HT1080 (cell line): ENCODE measurements around the gene NLGN1. TPM values are rescaled to one million over a fixed set of nuclear protein-coding genes. Genes with fewer than 3 reads are reported as not detected.
A peak's percentile ranks its signal among the peaks of the same experiment; 100 is the strongest.
"Not testable (repeated sequence)": the region's sequence is repeated elsewhere in the genome, so short reads cannot be mapped to it uniquely, and the experiment has no call there.

Source experiments
- DNase-seq: peaks from one replicate; pipeline ENCODE4 v3.0.0-alpha.2; 2015; ENCODE audit warnings: low read depth
- total RNA-seq: library from RNA; depleted of rRNA; stranded (reverse); fragments of >200 nt; shearing (Covaris generic); gene quantifications from 2 replicates; pipeline ENCODE4 v1.2.3, GENCODE V29; 2014

NLGN1 gene
- total RNA-seq, 1 experiment from 2014 or later: 1.6 TPM

DNA sequence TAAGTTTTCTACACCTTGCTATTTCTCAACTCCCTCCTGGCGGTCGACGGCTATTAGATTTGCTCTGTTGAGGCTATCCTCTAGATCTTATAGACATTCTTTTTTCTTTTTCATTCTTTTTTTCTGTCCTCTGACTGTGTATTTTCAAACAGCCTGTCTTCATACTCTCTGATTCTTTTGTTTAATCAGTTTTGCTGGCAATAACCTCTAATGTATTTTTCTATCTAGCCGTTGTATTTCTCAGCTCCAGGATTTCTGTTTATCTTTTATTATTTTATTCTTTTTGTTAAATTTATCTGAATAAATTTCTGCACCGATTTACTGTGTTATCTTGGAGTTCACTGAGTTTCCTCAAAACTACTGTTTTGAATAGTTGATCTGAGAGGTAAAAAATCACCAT, 31.5 kb downstream of the NLGN1 start:
- no peak for DNase-seq

DNA sequence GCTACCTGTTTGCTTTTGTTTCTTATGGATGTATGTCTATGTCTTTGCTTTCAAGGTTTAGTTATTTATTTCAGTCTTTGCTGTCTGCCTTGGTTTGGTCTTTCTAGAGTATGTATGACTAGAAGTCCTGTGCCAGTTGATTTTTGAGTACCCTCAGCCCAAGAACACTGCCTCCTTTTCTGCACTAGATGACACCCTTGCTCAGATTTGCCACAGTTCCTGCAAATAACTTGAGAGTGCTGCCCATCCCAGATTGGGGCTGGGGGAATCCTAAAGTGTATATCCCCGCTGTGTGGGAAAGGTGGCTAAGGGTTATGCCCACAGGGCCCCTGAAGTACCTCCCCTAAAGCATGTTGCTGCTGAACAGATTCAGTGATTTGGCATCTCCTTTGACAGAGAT, 32.0 kb downstream of the NLGN1 start:
- no peak for DNase-seq

DNA sequence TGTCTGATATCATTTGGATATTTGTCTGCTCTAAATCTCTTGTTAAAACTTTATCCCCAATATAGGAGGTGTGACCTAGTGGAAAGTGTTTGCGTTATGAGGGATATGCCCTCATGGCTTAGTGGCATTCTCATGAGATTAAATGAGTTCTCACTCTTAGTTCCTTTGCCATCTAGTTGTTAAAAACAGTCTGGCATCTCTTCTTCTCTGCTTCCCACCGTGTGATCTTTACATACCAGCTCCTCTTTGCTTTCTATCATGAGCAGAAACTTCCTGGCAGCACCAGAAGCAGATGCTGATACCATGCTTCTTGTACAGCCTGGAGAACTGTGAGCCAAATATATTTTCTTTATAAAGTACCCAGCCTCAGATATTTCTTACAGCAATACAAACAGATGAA, 33.0 kb downstream of the NLGN1 start:
- no peak for DNase-seq

DNA sequence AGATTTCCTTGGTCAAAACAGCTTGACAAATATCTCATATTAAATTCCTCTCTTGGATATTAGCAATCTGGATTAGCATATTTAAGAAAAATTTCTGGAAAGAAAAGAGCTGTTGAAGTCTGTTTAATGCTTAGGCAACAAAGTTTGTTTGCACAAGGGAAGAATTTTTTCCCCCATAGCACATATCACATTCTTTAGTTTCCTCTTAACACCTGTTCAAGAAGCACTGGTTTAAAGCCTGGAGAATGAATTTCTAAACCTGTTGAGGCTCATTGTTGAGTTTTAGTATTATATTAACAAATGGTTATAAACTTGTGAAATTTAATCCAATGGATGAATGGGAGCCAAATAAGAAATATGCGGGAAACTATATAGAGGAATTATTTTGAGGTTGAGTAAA, 41.5 kb downstream of the NLGN1 start:
- DNase-seq: no peak

DNA sequence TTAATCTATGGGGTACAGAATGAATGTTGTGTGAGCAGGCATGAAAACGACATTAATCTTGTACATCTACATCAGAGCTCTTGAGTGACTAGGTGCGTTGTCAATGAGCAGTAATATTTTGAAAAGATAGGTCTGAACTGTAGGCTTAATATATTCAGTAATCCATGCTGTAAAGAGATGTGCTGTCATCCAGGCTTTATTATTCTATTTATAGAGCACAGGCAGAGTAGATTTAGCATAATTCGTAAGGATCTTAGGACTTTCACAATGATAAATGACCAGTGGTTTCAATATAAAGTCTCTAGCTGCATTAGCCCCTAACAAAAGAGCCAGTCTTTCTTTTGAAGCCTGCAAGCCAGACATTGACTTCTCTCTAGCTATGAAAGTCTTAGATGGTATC, 43.0 kb downstream of the NLGN1 start:
- DNase-seq: no peak

DNA sequence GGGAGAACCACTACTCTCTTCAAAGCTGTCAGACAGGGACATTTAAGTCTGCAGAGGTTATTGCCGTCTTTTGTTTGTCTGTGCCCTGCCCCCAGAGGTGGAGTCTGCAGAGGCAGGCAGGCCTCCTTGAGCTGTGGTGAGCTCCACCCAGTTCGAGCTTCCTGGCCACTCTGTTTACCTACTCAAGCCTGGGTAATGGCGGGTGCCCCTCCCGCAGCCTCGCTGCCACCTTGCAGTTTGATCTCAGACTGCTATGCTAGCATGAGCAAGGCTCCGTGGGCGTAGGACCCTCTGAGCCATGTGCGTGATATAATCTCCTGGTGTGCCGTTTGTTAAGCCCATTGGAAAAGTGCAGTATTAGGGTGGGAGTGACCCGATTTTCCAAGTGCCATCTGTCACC, 54.0 kb downstream of the NLGN1 start:
- DNase-seq: not testable (repeated sequence)

DNA sequence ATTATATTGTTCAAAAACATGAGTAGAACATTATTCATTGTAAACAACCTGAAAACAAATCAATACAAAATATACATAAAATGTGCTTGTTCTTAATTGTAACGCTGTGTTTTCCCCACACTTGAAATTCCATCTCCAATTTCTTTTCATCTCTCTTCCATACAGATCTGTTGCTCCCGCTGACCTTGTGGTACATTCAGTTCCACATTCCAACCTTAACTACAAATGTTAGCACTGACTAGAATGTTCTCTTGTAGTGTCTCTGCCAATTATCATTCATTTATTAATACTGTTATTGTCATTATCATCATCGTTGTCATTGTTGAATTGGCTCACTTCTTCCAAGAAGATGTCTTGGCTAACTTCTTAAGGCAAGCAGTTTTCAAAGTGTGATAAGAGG, 65.7 kb downstream of the NLGN1 start:
- no peak for DNase-seq

DNA sequence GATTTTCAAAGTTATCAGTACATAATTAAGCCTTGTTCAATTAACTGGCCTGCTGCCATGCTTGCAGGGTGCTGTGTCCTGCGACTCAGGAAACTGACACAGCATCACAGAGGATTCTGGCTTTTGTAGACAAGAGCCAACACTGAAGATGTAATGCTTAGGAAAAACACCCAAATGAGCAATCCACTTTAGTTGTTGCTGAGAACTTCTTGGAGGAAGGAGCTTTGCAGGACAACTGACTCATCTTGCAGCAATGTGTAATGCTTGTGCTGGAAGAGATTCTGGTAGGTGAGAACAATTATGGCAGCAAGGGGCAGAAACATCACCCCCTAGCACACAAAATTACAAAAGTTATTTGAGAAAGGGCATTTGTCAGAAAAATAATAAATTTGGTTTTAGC, 67.6 kb downstream of the NLGN1 start:
- peak; percentile 92 for DNase-seq

DNA sequence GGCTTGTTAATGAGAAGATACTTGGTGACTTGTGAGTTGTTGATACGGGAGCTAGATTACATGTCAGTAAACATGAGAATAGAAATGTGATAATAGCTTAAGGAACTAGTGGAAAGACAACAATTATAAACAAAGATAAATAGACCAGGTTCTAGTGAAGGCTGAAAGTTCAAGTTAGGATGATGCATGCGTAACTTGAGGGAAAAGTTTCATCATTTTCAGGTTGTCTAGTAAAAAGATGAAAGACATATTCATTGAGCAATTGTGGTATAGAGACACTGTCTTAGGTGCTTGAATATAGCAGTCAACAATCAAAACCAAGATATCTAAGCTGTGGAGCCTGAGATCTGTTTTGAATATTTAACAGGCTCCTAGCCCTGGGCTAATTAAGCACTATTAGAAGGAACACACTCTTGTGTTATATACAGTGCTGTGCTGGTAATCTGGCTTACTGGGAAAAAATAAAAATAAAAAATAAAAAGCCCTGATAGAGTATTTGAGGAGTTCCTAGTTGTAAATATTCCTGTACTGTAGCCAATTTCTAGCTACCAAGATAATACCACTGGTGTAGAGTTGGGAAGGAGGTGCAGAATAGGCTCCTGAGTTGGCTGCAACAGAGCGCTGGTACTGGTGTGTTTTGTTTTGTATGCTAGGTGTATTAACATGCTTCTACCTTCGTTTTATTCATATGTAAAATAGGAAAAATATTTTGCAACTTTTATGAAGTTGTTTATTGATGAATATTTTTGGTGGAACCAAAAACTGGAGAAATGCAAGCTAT, 68.5 kb downstream of the NLGN1 start:
- DNase-seq: no peak

DNA sequence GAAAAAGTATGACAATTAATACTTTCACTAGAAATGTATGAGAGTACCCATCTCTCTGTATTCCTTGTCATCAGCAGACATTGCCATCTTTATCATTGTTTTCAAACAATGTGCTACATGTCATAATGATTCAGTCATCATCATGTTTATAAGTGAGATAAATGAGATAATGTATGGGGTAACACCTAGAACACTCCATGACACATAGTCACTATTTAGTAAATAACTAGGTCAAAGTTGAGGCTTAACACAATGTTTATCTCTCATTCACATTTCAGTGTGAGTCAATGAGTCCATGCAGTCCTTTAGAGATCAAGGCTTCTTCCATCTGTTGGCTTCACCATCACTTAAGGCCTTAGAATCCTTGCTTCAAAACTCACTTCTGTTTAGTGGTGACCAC, 70.0 kb downstream of the NLGN1 start:
- DNase-seq: no peak

DNA sequence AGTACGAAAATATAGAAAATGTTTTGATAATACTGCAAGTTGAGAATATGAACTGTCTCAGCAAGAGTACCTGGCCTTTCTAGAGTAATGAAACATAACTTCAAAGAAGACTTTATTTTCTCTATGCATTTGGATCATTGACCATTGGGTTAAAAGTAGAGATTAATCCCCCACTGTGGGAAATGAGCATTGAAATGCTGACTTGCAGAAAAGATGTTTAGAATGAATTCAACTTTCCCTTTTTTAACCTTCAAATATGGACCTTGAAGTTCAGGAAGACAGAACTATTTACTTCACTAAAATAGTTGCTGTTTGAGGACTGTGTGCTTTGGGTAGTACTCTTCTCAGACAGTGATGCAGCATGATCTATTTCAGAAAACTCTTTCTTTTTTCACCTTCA, 75.7 kb downstream of the NLGN1 start:
- DNase-seq: no peak

DNA sequence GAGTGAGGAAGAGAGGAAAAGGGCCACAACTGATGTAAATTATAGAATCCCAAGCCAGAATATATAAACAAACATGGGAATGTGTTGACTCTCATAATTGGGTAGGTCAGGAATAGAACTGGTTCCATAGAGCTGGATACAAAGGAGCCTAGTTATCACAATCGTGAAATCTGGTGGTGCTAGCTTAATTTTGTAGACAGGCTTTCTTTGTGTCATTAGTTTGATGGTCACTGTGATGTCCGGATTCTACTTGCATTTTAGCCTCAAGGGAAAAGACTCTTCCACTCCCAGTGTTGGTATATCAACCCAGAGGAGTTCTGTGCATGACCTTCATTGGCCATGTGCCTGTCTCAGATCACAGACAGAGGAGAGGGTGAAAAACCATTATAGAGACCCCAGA, 81.8 kb downstream of the NLGN1 start:
- no peak for DNase-seq

DNA sequence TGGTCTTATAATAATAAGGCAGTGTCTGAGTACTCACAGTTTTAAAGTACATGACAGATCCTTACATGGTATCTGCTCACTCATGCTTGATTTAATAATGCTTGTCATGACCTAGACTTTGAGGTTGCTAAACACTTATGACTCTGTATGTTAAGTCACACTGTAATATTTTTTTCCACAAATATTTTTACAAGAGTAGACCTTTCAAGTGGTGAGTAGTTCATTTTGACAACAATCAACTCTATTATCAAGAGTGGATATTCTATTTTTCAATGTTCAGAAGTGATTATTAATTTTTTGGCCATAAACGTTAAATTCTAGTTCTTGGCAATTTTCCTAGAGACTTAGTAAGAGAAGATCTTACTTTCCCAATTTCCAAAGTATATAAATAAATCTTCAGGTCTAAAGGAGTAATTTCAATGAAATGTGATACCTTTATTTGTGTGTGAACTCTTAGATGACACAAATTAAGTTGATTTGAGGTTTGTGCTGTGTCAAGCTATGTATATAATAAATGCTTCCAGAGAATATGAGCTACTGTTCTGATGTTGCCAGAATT, 104.5 kb downstream of the NLGN1 start:
- DNase-seq: no peak

DNA sequence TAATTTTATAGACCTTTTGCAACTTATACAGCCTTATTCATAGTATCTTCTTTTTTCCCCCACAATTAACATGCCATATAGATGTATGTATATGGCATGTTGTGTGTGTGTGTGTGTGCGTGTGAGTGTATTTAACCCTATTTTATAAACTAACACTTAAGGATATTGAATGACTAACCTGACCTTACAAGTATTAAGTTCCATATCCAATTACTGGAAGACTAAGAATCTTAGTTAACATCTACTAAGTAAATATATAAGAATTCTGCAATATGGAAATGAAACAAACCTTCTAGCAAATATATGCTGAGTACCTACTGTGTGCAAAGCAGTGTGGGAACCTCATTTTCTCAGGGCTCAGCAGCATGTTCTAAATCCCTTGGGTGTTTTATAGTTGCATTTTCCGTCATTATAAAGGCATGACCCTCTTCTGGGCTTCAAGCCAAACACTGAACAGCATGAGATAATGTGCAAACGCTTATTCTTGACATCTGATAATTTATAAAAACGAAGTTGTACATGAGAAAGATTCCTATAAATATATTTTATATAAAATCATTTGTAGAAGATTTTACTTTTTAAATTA, 105.5 kb downstream of the NLGN1 start:
- DNase-seq: no peak

DNA sequence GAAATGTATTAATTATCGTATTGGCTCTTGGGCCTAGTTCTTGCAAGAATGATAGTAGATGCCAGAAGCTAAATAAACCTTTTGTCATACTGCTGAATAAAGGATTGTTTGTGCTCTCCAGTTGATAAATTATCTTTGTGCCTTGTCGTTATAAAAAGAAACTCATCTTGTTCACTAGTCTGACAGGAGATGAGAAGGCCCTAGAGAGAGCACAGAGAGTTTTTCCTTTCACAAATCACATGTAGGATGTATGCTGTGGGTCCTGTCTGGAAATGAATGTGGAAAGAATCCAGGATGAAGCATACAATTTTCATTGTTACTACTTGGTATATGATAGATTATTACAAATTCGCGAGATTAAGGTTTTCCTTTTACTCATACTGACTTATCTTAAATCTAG, 113.0 kb downstream of the NLGN1 start:
- DNase-seq: no peak

DNA sequence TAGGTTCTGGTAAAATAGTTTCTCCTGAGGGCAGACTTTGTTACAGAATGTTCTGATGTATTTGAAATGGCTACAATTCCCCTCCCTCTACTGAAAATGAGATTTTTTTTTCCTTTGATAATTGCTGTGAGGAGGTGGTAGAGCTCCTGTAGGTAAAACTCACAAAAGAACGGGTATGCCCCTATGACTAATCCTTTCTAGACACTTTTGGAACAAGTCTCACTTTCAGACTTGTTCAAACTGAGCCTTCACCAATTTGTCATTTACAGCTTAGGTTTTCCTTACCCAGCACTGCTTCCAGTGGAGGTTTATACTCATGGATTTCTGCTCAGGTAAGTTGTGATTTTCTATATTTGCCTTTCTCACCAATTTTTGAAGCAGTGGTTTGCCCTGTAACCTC, 115.6 kb downstream of the NLGN1 start:
- DNase-seq: no peak

DNA sequence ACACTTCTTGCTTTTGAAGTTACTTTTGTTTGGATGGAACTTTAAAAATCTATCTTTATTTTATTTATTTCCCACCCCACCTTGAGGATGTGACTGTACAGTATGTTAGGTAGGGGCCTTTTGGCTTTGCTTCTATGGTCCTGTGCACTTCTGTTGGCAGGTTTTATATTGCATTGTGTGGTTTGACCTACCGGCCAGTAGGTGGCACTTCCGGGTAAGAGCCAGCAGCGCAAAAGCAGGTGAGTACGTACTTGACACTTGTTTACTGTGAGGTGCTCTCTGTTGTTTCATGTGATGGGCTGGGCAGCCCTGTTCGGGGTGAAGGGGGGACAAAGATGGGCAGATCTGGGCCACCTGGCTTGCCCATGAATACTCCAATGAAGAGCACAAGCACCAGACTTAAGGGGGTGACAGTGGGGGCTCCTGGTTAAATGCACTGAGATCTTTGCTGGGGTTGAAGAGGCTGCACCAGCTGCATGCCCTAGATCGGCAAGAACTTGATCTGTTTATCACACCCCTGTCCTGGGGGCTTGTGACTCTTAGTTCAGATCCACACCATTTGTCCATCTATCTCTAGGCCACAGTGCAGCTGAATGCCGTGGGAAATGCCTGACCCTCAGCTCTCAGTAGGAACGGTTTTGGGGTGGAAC, 131.6 kb downstream of the NLGN1 start:
- peak; percentile 51 for DNase-seq

DNA sequence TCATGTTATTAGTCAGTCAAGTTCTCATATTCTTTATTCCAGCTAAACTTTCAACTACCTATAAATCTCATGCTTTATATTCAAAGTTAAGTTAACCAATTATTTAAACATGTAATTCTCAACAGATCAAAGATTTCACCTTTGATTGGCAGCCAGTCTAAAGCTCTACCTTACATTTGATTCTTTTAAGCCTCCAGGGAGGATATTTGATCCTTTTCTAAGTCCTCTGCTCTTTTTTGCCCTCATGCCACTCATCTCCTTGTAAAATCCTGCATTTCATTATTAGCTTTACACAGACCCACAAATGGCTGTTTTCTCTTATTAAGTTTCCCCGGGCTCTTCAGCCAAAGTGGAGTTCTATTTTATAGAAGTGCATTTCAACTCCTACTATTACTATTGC, 134.1 kb downstream of the NLGN1 start:
- no peak for DNase-seq

DNA sequence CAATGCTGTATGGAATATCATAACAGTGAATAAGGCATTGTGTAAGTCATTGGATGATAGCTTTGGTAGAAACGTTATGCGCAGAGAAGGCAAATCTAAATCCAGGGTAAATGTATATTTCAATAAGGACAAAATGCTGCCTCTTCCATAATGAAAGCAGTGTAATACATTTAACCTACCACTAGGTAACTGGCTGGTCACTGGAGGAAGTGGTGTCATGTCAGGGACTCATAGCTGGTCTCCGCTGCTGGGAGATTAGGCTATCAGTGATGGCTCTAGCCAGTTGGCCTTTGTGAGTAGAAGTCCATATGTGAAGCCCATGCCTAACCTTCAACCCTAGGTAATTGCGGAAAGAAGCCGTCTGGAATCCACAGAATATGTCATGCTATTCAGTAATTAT, 140.9 kb downstream of the NLGN1 start:
- no peak for DNase-seq

DNA sequence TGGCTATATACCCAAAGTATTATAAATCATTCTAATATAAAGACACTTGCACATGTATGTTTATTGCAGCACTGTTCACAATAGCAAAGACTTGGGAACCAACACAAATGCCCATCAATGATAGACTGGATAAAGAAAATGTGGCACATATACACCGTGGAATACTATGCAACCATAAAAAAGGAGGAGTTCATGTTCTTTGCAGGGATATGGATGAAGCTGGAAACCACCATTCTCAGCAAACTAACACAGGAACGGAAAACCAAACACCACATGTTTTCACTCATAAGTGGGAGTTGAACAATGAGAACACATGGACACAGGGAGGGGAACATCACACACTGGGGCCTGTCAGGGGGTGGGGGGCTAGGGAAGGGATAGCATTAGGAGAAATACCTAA, 148.0 kb downstream of the NLGN1 start:
- not testable (repeated sequence) for DNase-seq

DNA sequence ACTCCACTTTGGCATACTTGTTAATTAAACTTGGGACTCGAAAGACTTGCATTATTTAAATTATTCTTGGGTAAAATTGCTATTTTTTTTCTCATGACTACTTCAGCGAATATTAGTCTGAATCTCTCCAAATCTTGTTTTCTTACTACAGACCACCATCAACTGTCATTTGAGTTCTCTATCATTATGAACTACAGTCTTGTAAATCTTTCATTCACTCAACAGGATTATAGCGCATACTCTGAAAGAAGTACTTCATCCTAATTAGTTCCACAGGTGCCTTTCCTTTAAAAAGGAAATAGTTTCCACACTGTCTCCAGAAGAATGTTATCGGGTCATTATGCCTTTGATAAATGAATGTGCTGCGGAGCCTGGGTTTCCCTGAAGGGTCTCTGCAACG, 149.5 kb downstream of the NLGN1 start:
- DNase-seq: no peak

DNA sequence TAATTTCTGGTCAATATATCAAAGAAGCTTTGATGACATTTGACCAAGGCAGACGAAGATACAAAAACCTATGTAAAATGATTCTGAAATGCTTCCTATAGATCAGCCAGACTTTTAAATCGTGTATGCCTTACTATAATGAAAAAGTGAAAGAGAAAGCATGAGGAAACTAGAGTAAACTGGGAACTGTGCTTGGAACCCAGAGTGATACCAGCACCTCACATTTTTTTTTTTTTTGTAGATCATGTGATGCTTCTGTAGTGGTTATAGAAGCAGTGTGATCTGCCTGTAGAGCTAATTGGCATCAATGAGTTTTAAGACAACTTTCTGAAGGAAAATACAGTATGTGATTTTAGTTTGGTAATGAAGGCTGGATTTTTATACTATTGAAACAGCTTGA, 150.7 kb downstream of the NLGN1 start:
- peak; percentile 30 for DNase-seq

DNA sequence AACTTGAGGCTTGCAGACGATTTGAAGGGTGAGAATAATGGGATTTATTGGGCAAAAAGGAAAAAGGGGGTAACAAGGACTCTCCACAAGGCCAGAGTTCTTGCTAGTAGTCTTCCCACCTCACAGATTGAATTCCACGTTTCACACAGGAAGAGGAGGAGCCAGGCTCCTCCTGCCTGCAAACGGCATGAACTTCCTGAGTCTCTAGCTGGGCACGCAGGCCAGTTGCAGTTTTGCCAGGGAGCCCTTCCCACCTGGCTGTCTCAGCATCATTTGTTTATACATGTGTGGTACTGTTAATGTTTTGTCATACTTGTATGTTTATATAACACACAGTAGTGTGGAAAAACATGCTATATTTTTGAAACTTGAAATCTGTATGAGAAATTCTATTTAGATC, 155.0 kb downstream of the NLGN1 start:
- DNase-seq: peak; percentile 26
